Adrenal gland (tissue), 5 donors: Measurements from ENCODE around the gene PSMB7.

Experiments
- POLR2A ChIP-seq, 2 donors: fragments of 450-650 bp; IDR thresholded peaks; one replicate each; pipeline ENCODE4 v1.6.1; 2017; ENCODE audit warnings: antibody characterized with exemption in 2 of 2, mild to moderate bottlenecking in 2 of 2, moderate library complexity in 1 of 2
- TF ChIP-seq, protein P1 (sequence below), 6 experiments: fragments of 450-650 bp in 4 of 6; fragments of 200-600 bp in 2 of 6; sonication (generic) in 1 of 6; IDR thresholded peaks; 1 replicate in 5 of 6; 2 replicates in 1 of 6; pipeline versions ENCODE4 v1.5.1 to v1.8.0; 2016 to 2021; ENCODE audit warnings: antibody characterized with exemption in 6 of 6, mild to moderate bottlenecking in 2 of 6, moderate library complexity in 1 of 6
- donor health status: DM: no; HTN: no; CAD: no.

DNA sequence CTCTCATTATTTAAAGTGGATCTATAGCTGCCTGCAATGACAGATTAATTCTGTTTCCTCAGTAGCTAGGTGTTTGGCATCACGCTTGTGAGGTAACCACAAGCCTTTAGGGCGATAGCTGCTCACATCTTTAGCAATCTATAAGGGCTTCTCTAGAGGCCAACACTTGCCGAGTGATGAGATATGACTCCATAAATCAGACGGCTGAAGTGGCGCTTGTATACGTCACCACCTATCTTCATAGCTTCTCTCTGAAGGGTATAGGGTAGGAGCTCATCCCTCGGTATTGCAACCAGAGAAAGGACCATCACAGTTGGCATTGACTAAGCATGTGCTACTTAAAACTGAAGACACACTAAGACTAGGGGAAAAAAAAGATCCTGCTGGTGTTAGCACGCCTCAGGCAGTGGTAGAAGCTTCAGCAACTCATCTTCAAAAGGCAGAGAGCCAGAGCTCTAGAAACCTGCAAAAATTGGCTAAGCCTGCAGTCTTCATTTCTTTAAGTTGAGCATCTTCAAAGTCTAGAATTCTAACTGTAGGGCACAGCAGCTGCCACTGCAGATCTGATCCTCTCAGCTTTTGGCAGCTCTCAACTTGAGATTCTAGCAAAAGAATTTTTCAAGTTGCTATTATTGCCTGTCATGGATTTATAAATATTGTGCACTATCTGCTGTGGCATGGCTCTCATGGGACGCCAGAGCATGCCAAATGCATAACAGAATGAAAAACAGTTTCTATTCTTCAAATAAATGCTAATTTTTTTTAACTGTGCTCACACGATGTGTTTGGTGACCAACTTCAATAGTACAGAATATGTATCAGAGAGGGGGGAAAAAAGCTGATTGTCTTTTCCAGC lies 37.5 kb downstream of the PSMB7 start:
- no peak for TF ChIP-seq POLR2A (IDR thresholded peaks at IDR 0.05)
- TF ChIP-seq, protein P1, sequence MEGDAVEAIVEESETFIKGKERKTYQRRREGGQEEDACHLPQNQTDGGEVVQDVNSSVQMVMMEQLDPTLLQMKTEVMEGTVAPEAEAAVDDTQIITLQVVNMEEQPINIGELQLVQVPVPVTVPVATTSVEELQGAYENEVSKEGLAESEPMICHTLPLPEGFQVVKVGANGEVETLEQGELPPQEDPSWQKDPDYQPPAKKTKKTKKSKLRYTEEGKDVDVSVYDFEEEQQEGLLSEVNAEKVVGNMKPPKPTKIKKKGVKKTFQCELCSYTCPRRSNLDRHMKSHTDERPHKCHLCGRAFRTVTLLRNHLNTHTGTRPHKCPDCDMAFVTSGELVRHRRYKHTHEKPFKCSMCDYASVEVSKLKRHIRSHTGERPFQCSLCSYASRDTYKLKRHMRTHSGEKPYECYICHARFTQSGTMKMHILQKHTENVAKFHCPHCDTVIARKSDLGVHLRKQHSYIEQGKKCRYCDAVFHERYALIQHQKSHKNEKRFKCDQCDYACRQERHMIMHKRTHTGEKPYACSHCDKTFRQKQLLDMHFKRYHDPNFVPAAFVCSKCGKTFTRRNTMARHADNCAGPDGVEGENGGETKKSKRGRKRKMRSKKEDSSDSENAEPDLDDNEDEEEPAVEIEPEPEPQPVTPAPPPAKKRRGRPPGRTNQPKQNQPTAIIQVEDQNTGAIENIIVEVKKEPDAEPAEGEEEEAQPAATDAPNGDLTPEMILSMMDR (IDR thresholded peaks at IDR 0.05), result no peak
